AG10803 (cell line): Measurements from ENCODE around the gene MPP1.

ENCODE experiments used
- DNase-seq: peaks from one replicate; pipeline ENCODE4 v3.0.0; 2010; ENCODE audit warnings: low read depth
- H3K4me3 ChIP-seq: 2 replicates; pipeline ENCODE4 v1.5.1; 2011; ENCODE audit warnings: mild to moderate bottlenecking, low read length, control low read depth
- CTCF ChIP-seq: conservative IDR thresholded peaks from 2 replicates; pipeline ENCODE4 v1.5.1; 2011; ENCODE audit warnings: mild to moderate bottlenecking, low read length, control low read depth, inconsistent platforms

Gene MPP1

GRCh38 chrX:154784149-154784995 lies 20.9 kb downstream of the MPP1 start:
- TF ChIP-seq CTCF: no peak
- DNase-seq: no peak
- H3K4me3 ChIP-seq: no peak overlapping the region

DNA sequence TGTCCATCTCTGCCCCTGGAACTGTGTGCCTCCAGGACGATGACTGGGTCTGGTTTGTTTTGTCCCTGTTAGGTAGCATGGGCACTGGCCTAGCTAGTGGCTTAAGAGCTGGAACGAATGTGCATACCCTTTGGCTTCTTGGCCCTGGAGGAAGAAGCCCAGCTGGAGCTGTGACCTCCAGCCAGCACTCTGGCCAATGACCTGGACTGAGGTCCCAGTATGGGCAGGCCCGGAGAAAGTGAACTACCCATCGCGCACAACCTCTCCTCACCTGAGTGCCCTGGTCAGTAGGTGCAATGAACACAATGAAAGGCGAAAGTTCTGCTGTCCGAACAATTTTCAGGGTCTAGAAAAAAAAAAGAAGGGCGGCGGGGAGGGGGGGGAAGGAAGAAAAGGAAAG lies 24.3 kb downstream of the MPP1 start:
- no peak for TF ChIP-seq CTCF
- DNase-seq: no peak
- H3K4me3 ChIP-seq: no peak overlapping the region

GRCh38 chrX:154779261-154779660 lies 26.0 kb downstream of the MPP1 start:
- H3K4me3 ChIP-seq: no peak overlapping the region
- DNase-seq: peak; percentile 77
- TF ChIP-seq CTCF: no peak

- TF ChIP-seq CTCF: no peak
These were observed 28.5 kb downstream of the MPP1 start for GRCh38 chrX:154776753-154777152.

DNA sequence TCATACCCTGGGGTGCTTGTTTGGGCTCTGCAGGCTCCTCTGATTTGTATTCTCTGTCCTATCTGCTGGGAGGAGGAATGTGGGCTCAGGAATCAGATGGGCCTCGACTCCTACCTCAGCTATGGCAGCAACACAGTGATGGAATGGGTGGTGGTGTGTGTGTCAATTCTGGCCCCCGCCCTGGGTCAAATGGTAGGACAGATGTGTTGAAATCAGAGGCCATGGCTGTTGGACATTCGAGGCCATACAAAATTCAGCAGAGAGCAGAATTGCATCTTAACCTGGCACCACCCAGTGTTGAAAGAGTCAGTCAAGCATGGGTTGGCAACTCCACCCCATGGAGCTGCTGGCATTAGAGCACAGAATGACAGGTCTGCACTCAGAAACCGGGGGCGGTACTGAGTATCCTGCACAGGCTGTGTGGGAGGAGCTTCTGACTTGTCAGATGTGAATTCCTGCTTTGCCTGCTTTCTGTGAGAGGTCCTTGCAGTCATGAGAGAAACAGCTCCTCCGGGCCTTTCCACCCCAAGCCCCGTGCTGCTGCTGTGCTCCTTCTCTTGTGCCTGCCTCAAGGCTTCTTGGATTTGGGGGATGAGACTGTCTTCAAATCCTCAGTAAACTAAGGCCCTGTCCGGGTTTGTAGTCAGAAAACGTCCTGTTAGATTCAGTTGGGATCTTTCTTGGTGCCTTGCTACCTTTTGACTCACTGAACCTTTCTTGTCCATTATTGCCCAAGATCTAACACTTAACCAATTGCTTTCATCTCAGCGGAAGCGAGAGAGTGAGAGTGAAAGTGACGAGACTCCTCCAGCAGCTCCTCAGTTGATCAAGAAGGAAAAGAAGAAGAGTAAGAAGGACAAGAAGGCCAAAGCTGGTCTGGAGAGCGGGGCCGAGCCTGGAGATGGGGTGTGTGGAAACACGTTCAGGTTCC lies 29.6 kb downstream of the MPP1 start:
- TF ChIP-seq CTCF: no peak
- DNase-seq: no peak

More at GRCh38 chrX:154776753-154777152, 28.5 kb downstream of the MPP1 start:
- no peak overlapping the region for H3K4me3 ChIP-seq
- DNase-seq: no peak

GRCh38 chrX:154774622-154775021 lies 30.7 kb downstream of the MPP1 start:
- no peak overlapping the region for H3K4me3 ChIP-seq
- DNase-seq: no peak
- TF ChIP-seq CTCF: no peak

More for the DNA sequence above, 29.6 kb downstream of the MPP1 start:
- no peak overlapping the region for H3K4me3 ChIP-seq
